ENCODE measurements around the gene CC2D2A.

DNA sequence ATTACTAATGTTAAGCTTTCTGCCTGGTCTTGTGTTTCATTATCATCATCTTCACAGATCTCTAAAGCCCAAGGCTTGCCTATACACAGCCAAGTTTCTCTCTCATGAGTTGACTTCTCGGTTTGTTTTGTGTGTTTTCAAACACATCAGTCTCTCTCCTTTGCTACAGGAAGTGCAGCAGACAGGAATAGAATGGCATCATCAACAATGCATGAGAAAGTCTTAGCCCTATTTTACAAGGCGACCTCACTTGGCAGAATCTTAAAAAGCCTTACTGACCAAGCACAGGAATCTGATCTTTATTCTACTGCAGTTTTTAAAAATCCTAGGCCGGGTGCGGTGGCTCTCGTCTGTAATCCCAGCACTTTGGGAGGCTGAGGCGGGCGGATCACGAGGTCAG lies 36.8 kb downstream of the CC2D2A start:
- no peak for TF ChIP-seq CTCF (IDR thresholded peaks at IDR 0.05)
- no peak for TF ChIP-seq POLR2A (IDR thresholded peaks at IDR 0.05)
- no peak for TF ChIP-seq POLR2AphosphoS5 (IDR thresholded peaks at IDR 0.05)

Data from transverse colon (tissue), 4 donors.